Measurements from ENCODE around the gene CACNA1C. TPM values are rescaled to one million over a fixed set of nuclear protein-coding genes. Genes with fewer than 3 reads are reported as not detected.

CACNA1C gene
- total RNA-seq, 2 experiments from 2014 or later = 0.05 to 0.08 TPM

DNA sequence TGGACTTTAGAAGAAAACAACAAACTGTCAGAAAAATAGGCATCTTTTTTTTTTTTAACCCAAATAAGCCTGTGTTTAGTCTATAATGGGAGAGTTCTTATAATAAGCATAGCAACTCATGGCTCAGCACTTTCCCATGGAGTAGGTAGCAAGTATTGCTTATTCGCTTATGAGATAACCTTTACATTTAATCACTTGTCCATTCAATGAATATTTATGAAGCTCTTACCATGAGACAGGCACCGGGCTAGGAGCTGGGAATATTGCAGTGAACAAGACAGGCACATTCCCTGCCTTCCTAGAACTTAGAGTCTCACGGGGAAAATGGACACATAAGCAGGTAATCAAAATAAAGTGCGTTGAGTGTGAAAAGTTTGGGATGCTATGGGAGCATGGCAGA lies 38.6 kb upstream of the CACNA1C start:
- TF ChIP-seq, protein P1, sequence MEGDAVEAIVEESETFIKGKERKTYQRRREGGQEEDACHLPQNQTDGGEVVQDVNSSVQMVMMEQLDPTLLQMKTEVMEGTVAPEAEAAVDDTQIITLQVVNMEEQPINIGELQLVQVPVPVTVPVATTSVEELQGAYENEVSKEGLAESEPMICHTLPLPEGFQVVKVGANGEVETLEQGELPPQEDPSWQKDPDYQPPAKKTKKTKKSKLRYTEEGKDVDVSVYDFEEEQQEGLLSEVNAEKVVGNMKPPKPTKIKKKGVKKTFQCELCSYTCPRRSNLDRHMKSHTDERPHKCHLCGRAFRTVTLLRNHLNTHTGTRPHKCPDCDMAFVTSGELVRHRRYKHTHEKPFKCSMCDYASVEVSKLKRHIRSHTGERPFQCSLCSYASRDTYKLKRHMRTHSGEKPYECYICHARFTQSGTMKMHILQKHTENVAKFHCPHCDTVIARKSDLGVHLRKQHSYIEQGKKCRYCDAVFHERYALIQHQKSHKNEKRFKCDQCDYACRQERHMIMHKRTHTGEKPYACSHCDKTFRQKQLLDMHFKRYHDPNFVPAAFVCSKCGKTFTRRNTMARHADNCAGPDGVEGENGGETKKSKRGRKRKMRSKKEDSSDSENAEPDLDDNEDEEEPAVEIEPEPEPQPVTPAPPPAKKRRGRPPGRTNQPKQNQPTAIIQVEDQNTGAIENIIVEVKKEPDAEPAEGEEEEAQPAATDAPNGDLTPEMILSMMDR (IDR thresholded peaks at IDR 0.05) = no peak
- DNase-seq (no peak), ATAC-seq (ENCODE audit: poor library complexity) (no peak)
- intact Hi-C loops (cut with DNase I, micrococcal nuclease) = no loop called here
- Mint-ChIP-seq H3K9me3 (no peaks in the 10 kb centered on the region), H3K4me1 (ENCODE audit: low read depth) (no peaks in the 10 kb centered on the region), H3K27me3 (peaks cover 11% of the 10 kb centered on the region), H3K36me3 (ENCODE audit: low read depth) (no peaks in the 10 kb centered on the region), H3K4me3 (no peak overlapping the region), H3K27ac (no peak overlapping the region)
- Histone ChIP-seq H3K27me3 (ENCODE audit: control insufficient read depth in 1 of 2, insufficient read depth in 2 of 2, low read length in 2 of 2) (peaks cover 0 to 3% of the 10 kb centered on the region in 2 experiments), H3K27ac (ENCODE audit: low read depth in 1 of 2, low read length in 2 of 2) (no peak overlapping the region), H3K4me1 (ENCODE audit: insufficient read depth, low read length) (no peaks in the 10 kb centered on the region), H3K4me3 (ENCODE audit: low read length) (no peak overlapping the region), H3K9me3 (ENCODE audit: control insufficient read depth in 1 of 2, insufficient read depth in 1 of 2, low read length in 2 of 2) (no peaks in the 10 kb centered on the region), H3K36me3 (ENCODE audit: insufficient read depth, low read length) (no peaks in the 10 kb centered on the region)
- ChIA-PET POLR2A (no interaction called here), CTCF (no interaction called here)

DNA sequence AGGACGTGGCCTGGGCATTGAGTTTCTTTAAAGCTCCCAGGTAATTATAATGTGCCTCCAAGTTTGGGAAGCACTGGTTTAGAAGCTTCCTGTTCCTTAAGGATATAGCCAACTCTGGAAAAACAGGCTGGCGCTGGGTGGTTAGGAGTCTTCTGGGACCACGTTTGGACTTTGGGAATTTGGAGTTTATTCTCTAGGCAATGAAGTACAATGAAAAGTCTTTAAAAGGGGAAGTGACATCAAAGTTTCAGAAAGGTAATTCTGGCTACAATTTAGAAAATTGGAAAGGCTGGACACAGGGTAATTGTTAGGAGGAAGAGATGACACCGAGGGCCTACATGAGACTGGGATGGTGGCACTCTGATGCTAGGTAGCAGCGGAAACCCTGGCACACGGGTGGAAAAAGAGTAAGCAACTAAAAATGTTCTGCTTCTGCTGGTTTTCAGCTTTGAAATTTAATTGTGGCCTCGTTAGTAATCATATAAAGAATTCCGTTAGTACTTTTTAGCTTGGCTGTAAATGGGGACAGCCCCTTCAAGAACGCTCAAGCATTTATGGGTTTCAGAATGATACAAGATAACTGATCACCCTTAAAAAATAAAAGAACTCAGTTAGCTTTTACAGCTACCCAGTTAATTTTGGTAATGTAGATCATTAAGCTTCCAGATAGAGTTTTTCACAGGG lies 35.8 kb upstream of the CACNA1C start:
- Histone ChIP-seq H3K9me3 (ENCODE audit: control insufficient read depth in 1 of 2, insufficient read depth in 1 of 2, low read length in 2 of 2) (no peaks in the 10 kb centered on the region), H3K27me3 (ENCODE audit: control insufficient read depth in 1 of 2, insufficient read depth in 2 of 2, low read length in 2 of 2) (peaks cover 0 to 3% of the 10 kb centered on the region in 2 experiments), H3K27ac (ENCODE audit: low read depth in 1 of 2, low read length in 2 of 2) (no peak overlapping the region), H3K36me3 (ENCODE audit: insufficient read depth, low read length) (no peaks in the 10 kb centered on the region), H3K4me1 (ENCODE audit: insufficient read depth, low read length) (no peaks in the 10 kb centered on the region), H3K4me3 (ENCODE audit: low read length) (no peak overlapping the region)
- H3K27ac Mint-ChIP-seq = no peak overlapping the region
- TF ChIP-seq, protein P1 (IDR thresholded peaks at IDR 0.05) = no peak
- H3K9me3 Mint-ChIP-seq = no peaks in the 10 kb centered on the region
- H3K36me3 Mint-ChIP-seq (ENCODE audit: low read depth) = no peaks in the 10 kb centered on the region
- peaks cover 11% of the 10 kb centered on the region for H3K27me3 Mint-ChIP-seq
- H3K4me3 Mint-ChIP-seq = no peak overlapping the region
- H3K4me1 Mint-ChIP-seq (ENCODE audit: low read depth) = no peaks in the 10 kb centered on the region
- ATAC-seq (ENCODE audit: poor library complexity) = no peak
- intact Hi-C loops (cut with DNase I, micrococcal nuclease) = no loop called here
- no peak for DNase-seq
- ChIA-PET CTCF (interaction anchor here (1.6 kb wide), 1 partner anchor 18 kb away, joined by 5 read pairs; no protein-coding TSS in a partner anchor), POLR2A (no interaction called here)

DNA sequence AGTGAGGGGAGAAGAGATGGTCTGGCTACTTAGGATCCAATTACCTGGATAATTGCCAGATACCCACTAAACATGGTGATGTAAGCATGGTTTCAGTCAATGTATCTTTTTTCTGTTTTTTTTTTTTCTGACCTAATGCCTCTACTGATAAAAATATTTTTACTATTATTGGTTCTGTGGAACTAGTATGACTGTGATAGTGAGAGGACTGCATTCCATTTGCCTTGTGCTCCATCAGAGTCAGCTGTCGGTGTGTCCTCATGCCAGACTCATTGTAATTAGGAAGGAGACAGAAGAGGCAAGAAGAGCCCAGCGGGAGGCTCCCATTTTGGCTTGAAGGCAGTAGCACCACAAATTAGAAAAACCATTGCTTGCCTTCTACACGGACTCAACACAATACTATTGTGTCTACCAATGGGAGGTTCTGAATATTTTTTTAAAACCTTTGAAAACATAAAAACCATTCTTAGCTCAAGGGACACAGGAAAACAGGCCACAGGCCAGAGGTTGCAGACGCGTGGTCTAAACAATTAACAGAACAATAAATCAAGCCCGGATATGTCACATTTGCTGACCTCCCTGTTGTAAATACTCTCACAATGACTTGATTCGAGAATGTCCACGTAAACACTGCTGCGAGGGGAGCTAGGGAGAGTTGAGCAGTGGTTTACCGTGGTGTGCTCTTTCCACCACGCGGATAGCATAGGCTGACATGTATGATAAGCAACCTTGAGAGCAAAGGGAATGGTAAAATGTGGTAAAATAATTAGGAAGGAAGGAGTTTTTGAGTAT lies 35.0 kb upstream of the CACNA1C start:
- Mint-ChIP-seq H3K27me3 (peaks cover 11% of the 10 kb centered on the region), H3K36me3 (ENCODE audit: low read depth) (no peaks in the 10 kb centered on the region), H3K9me3 (no peaks in the 10 kb centered on the region), H3K27ac (no peak overlapping the region), H3K4me3 (no peak overlapping the region), H3K4me1 (ENCODE audit: low read depth) (no peaks in the 10 kb centered on the region)
- DNase-seq (no peak), ATAC-seq (ENCODE audit: poor library complexity) (no peak)
- Histone ChIP-seq H3K27me3 (ENCODE audit: control insufficient read depth in 1 of 2, insufficient read depth in 2 of 2, low read length in 2 of 2) (peaks cover 0 to 3% of the 10 kb centered on the region in 2 experiments), H3K4me1 (ENCODE audit: insufficient read depth, low read length) (no peaks in the 10 kb centered on the region), H3K4me3 (ENCODE audit: low read length) (no peak overlapping the region), H3K9me3 (ENCODE audit: control insufficient read depth in 1 of 2, insufficient read depth in 1 of 2, low read length in 2 of 2) (no peaks in the 10 kb centered on the region), H3K27ac (ENCODE audit: low read depth in 1 of 2, low read length in 2 of 2) (no peak overlapping the region), H3K36me3 (ENCODE audit: insufficient read depth, low read length) (no peaks in the 10 kb centered on the region)
- intact Hi-C loops (cut with DNase I, micrococcal nuclease) = no loop called here
- ChIA-PET CTCF (interaction anchor here (1.6 kb wide), 1 partner anchor 17 kb away, joined by 5 read pairs; no protein-coding TSS in a partner anchor), POLR2A (no interaction called here)
- TF ChIP-seq, protein P1 (IDR thresholded peaks at IDR 0.05) = no peak

Measured in CD4-positive, alpha-beta T cell (primary cell).